NK-92 (cell line): ENCODE measurements around the gene LAMC1.

ENCODE experiments used
- DNase-seq: peaks from one replicate; lab custom pipeline; 2025; ENCODE audit not compliant: unreplicated experiment; lab: John Stamatoyannopoulos, UW

Gene LAMC1

DNA sequence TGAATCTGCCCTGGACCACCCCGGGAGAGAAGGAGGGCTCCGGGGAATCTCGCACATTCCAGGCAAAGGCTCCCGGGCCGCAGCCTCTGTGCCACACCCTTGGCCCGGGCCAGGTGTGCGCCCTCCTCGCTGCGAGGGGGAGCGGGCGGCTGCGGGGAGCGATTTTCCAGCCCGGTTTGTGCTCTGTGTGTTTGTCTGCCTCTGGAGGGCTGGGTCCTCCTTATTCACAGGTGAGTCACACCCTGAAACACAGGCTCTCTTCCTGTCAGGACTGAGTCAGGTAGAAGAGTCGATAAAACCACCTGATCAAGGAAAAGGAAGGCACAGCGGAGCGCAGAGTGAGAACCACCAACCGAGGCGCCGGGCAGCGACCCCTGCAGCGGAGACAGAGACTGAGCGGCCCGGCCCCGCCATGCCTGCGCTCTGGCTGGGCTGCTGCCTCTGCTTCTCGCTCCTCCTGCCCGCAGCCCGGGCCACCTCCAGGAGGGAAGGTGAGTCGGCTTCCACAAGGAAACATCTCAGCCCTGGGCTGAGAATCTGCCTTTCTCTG lies 162.8 kb downstream of the LAMC1 start, which contains the start of gene LAMC2:
Gene LAMC2, plus strand, starts transcription at position 324 of the 550 bp plus-strand sequence. Its CDS starts 89 bp downstream, at position 413.
- no peak for DNase-seq

DNA sequence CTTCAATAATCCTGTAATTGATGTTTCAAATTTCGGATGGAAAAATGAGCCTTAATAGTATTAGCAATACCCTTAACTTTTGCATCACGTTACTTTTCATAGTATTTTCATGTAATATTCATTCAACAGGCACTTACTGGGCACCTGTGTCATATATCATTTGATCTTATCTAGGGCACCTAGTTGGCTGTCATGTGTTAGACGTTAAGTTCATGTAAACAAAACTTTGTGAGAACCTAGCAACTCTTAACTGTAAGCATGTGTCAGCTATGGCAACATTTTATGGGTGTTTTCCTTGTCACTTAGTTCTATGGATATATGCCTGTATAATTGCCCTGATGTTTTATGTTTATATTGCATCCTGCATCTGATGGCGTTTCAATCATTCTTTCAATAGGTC lies 163.6 kb downstream of the LAMC1 start:
- no peak for DNase-seq

DNA sequence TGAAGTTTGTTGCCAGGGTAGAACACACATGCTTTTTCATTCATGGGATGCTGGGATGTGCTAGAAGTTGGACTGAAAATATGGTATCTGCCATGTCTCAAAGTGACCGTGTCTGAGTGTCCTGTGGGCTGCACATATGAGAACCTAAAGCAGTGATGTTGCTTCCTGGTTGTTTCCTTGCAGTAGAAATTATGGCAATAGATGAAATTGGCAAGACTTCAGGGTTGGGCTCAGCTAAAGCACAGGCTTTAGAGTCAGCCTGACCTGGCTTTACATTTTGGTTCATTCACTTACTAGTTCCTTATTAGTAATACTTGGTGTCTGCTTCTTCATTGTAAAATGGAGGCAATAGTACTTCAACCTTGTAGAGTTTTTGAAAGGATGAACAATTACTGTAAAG lies 165.0 kb downstream of the LAMC1 start:
- DNase-seq: no peak

DNA sequence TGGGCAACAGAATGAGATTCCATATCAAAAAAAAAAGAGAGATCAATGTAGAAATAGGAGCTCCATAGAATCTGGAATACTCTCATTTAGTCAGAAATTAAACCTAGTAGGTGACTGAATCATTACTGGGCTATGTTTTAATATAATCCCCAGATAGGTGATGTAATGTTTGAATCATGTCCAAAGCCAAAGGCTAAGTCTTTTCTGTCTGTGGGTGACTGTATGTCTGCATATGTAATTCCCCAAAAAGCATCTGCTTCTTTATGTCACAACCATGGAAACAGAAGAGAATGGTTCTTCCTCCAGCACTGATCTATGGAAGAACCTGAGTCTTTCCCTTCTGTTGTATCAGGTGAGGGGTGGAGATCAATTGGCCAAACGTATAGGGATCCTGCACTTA lies 168.6 kb downstream of the LAMC1 start:
- DNase-seq: no peak

DNA sequence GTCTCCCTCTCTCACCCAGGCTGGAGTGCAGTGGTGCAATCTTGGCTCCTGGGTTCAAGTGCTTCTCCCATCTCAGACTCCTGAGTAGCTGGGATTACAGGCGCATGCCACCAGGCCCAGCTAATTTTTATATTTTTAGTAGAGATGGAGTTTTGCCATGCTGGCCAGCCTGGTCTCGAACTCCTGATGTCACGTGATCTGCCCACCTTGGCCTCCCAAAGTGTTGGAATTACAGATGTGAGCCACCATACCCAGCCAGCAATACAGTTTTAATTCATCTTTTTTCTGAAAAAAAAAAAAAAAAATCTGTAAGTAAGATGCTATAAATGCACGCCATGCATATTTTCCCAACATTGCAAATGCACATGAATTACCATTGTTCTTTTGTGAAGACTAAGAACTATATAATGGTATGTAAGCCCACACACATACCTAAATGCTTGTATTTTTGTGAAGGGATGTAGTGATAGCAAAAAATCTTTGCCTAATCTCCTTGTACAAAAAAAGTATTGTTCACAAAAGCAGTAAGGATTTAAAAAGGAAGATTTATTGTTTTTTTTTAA lies 170.8 kb downstream of the LAMC1 start:
- DNase-seq: no peak

DNA sequence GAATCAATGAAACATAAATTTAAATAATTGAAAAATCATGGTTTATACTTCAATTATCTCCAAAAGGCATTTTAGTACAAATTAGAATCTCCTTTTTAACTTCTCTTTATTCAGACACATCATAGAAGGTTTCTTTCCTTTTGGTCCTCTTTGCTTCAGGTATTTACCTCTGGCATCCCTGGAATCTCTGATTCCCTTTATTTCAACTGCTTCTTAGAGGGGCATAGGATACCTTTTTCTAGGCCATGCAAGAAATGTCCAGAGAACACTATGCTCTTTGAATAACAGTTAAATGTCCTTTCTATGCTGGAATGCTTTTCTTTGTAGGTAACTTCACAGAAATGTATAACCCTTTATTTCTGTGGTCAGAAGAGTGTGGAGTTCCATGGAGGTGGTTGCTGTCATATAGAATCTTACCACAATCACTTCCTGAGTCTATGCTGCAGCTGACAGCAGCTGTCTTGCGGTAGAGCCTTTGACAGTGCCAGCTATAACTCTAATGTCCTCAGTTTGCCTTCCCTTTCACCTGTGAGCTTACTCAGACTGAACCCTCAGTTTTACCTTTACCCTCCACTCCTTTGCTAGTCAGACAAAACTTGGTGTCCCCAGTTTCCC lies 171.4 kb downstream of the LAMC1 start:
- DNase-seq: no peak

DNA sequence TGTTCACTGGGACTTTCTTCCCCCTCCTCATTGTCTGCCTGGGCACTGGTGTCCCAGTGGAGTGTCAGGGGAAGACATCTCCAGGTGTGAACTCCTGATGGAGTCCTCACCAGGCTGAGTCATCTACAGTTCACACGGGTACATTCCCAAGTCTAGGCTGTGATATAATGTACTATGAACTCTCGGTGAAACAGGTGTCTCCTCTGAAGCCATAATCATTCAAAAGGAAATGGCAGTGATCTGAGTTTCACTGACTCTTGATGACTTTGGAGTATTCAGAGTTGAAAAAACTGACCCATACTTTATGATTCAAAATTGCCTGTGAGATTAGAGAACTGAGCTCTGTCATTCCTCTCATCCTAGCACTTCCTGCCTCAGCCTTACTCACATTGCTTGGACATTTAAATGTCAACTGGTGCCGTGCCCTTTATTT lies 171.9 kb downstream of the LAMC1 start:
- no peak for DNase-seq
